Activated CD4-positive, CD25-positive, alpha-beta regulatory T cell treated with anti-CD3 and anti-CD28 coated beads, Interleukin-2, amount 50 U/mL, for 72 hours (primary cell): ENCODE data around the gene NUAK1.

Experiments used
- DNase-seq: peaks from one replicate; pipeline ENCODE4 v3.0.0; 2021

NUAK1 gene

GRCh38 chr12:106108185-106108835, 30.4 kb downstream of the NUAK1 start:
- no peak for DNase-seq

GRCh38 chr12:106107566-106107965, 31.2 kb downstream of the NUAK1 start:
- DNase-seq: no peak

GRCh38 chr12:106106892-106107291, 31.9 kb downstream of the NUAK1 start:
- no peak for DNase-seq

- DNase-seq: no peak
Observed at GRCh38 chr12:106106061-106106566, 32.6 kb downstream of the NUAK1 start.

- no peak for DNase-seq
Observed at GRCh38 chr12:106101803-106102202, 37.0 kb downstream of the NUAK1 start.

- DNase-seq: no peak
Observed at GRCh38 chr12:106098691-106099200, 40.0 kb downstream of the NUAK1 start.

GRCh38 chr12:106097011-106097410, 41.7 kb downstream of the NUAK1 start:
- no peak for DNase-seq

- no peak for DNase-seq
Observed at GRCh38 chr12:106096376-106096775, 42.4 kb downstream of the NUAK1 start.

GRCh38 chr12:106094304-106094703, 44.5 kb downstream of the NUAK1 start:
- no peak for DNase-seq

GRCh38 chr12:106093246-106093645, 45.5 kb downstream of the NUAK1 start:
- no peak for DNase-seq

- DNase-seq: no peak
Observed at GRCh38 chr12:106091446-106091820, 47.3 kb downstream of the NUAK1 start.

GRCh38 chr12:106090591-106091445, 47.9 kb downstream of the NUAK1 start:
- no peak for DNase-seq

- no peak for DNase-seq
Observed at GRCh38 chr12:106089935-106090334, 48.8 kb downstream of the NUAK1 start.

- DNase-seq: no peak
Observed at GRCh38 chr12:106088811-106089485, 49.8 kb downstream of the NUAK1 start.

- DNase-seq: no peak
Observed at GRCh38 chr12:106088246-106088808, 50.4 kb downstream of the NUAK1 start.

GRCh38 chr12:106086696-106087095, 52.1 kb downstream of the NUAK1 start:
- DNase-seq: no peak

GRCh38 chr12:106085213-106085612, 53.5 kb downstream of the NUAK1 start:
- no peak for DNase-seq

GRCh38 chr12:106084759-106085158, 54.0 kb downstream of the NUAK1 start:
- no peak for DNase-seq

- DNase-seq: no peak
Observed at GRCh38 chr12:106084014-106084671, 54.6 kb downstream of the NUAK1 start.

GRCh38 chr12:106082216-106083175, 56.3 kb downstream of the NUAK1 start:
- DNase-seq: no peak

- DNase-seq: no peak
Observed at GRCh38 chr12:106081606-106082005, 57.1 kb downstream of the NUAK1 start.
